ENCODE measurements around the gene SLC5A11.
"Not testable (repeated sequence)": the region's sequence is repeated elsewhere in the genome, so short reads cannot be mapped to it uniquely, and the experiment has no call there.

Gene SLC5A11

GRCh38 chr16:24863582-24864437 is 18.0 kb downstream of the SLC5A11 start:
- DNase-seq: no peak

GRCh38 chr16:24869033-24869432 is 23.3 kb downstream of the SLC5A11 start:
- no peak for DNase-seq

- DNase-seq: no peak
These were observed 26.1 kb downstream of the SLC5A11 start for GRCh38 chr16:24871891-24872290.

GRCh38 chr16:24873028-24873427 is 27.3 kb downstream of the SLC5A11 start:
- no peak for DNase-seq

- DNase-seq: peak; percentile 84
These were observed 29.7 kb downstream of the SLC5A11 start for GRCh38 chr16:24875466-24875865.

- DNase-seq: no peak
These were observed 30.5 kb downstream of the SLC5A11 start for GRCh38 chr16:24876231-24876630.

GRCh38 chr16:24879684-24880083 is 33.9 kb downstream of the SLC5A11 start:
- DNase-seq: no peak

- no peak for DNase-seq
These were observed 38.0 kb downstream of the SLC5A11 start for GRCh38 chr16:24883714-24884151.

GRCh38 chr16:24887472-24887871 is 41.7 kb downstream of the SLC5A11 start:
- no peak for DNase-seq

GRCh38 chr16:24890746-24891145 is 45.0 kb downstream of the SLC5A11 start:
- no peak for DNase-seq

GRCh38 chr16:24896439-24896838 is 50.7 kb downstream of the SLC5A11 start:
- DNase-seq: no peak

- DNase-seq: not testable (repeated sequence)
These were observed 51.8 kb downstream of the SLC5A11 start for GRCh38 chr16:24897522-24897921.

GRCh38 chr16:24900230-24900629 is 54.5 kb downstream of the SLC5A11 start:
- DNase-seq: no peak

GRCh38 chr16:24906199-24906808 is 60.5 kb downstream of the SLC5A11 start:
- no peak for DNase-seq

- DNase-seq: no peak
These were observed 61.1 kb downstream of the SLC5A11 start for GRCh38 chr16:24906901-24907300.

GRCh38 chr16:24908716-24909115 is 63.0 kb downstream of the SLC5A11 start:
- DNase-seq: no peak

GRCh38 chr16:24909856-24910255 is 64.1 kb downstream of the SLC5A11 start:
- DNase-seq: no peak

- no peak for DNase-seq
These were observed 69.3 kb downstream of the SLC5A11 start for GRCh38 chr16:24915019-24915418.

- no peak for DNase-seq
These were observed 69.8 kb downstream of the SLC5A11 start for GRCh38 chr16:24915576-24915975.

- DNase-seq: no peak
These were observed 71.5 kb downstream of the SLC5A11 start for GRCh38 chr16:24917236-24917635.

- DNase-seq: no peak
These were observed 72.1 kb downstream of the SLC5A11 start for GRCh38 chr16:24917891-24918290.

GRCh38 chr16:24918641-24919040 is 72.9 kb downstream of the SLC5A11 start:
- no peak for DNase-seq

GRCh38 chr16:24919536-24919935 is 73.8 kb downstream of the SLC5A11 start:
- no peak for DNase-seq

- DNase-seq: no peak
These were observed 74.8 kb downstream of the SLC5A11 start for GRCh38 chr16:24920568-24920967.

All from NCI-H524 treated with DMSO at 0.1 percent for 48 hours (cell line).